SK-N-SH treated with all-trans-retinoic acid at 6 μM for 48 hours (cell line): Measurements from ENCODE around the gene KIF6.

Source experiments
- ATAC-seq: fragments of 200-7000 bp; cut with Tn5 transposase; 3 replicates; pipeline ENCODE4 v1.9.1; 2020; ENCODE audit warnings: mild to moderate bottlenecking, moderate library complexity
- ARNTL ChIP-seq: fragments of 450-650 bp; formaldehyde crosslinking; IDR thresholded peaks from 2 replicates; pipeline ENCODE4 v1.5.0; 2020; ENCODE audit warnings: low read depth, mild to moderate bottlenecking, moderate library complexity, borderline replicate concordance
- BACH2 ChIP-seq: fragments of 250-450 bp; sonication (Bioruptor Pico); IDR thresholded peaks from 2 replicates; pipeline ENCODE4 v1.9.0; 2021; ENCODE audit warnings: mild to moderate bottlenecking, borderline replicate concordance
- CREB5 ChIP-seq: fragments of 250-450 bp; sonication (Bioruptor Pico); IDR thresholded peaks from 2 replicates; pipeline ENCODE4 v1.5.1; 2020; ENCODE audit warnings: low read depth, mild to moderate bottlenecking, moderate library complexity
- CSDC2 ChIP-seq: fragments of 250-450 bp; sonication (Bioruptor Pico); IDR thresholded peaks from 2 replicates; pipeline ENCODE4 v1.5.0; 2020; ENCODE audit warnings: mild to moderate bottlenecking, moderate library complexity
- CSRNP3 ChIP-seq: fragments of 250-450 bp; sonication (Bioruptor Pico); IDR thresholded peaks from 2 replicates; pipeline ENCODE4 v1.5.1; 2021; ENCODE audit warnings: mild to moderate bottlenecking, moderate library complexity
- ESRRG ChIP-seq: fragments of 250-450 bp; sonication (Bioruptor Pico); IDR thresholded peaks from 2 replicates; pipeline ENCODE4 v1.6.1; 2021; ENCODE audit warnings: mild to moderate bottlenecking
- GLIS3 ChIP-seq: fragments of 250-450 bp; sonication (Bioruptor Pico); IDR thresholded peaks from 2 replicates; pipeline ENCODE4 v1.5.0; 2020; ENCODE audit warnings: mild to moderate bottlenecking, moderate library complexity
- ISL1 ChIP-seq: fragments of 250-450 bp; sonication (Bioruptor Pico); IDR thresholded peaks from 2 replicates; pipeline ENCODE4 v2.1.2; 2022; ENCODE audit warnings: mild to moderate bottlenecking, moderate library complexity
- OSR1 ChIP-seq: fragments of 250-450 bp; sonication (Bioruptor Pico); IDR thresholded peaks from 2 replicates; pipeline ENCODE4 v1.8.0; 2022; ENCODE audit warnings: moderate library complexity, mild to moderate bottlenecking, inconsistent platforms
- PATZ1 ChIP-seq: fragments of 250-450 bp; sonication (Bioruptor Pico); IDR thresholded peaks from 2 replicates; pipeline ENCODE4 v1.8.0; 2020; ENCODE audit warnings: mild to moderate bottlenecking, moderate library complexity, borderline replicate concordance
- POU6F1 ChIP-seq: fragments of 250-450 bp; sonication (Bioruptor Pico); IDR thresholded peaks from 2 replicates; pipeline ENCODE4 v1.8.0; 2021; ENCODE audit warnings: low read depth, mild to moderate bottlenecking, moderate library complexity, borderline replicate concordance
- PPARA ChIP-seq: fragments of 250-450 bp; sonication (Bioruptor Pico); IDR thresholded peaks from 2 replicates; pipeline ENCODE4 v1.5.0; 2020; ENCODE audit warnings: mild to moderate bottlenecking, borderline replicate concordance
- RARB ChIP-seq: fragments of 250-450 bp; sonication (Bioruptor Pico); IDR thresholded peaks from 2 replicates; pipeline ENCODE4 v1.8.0; 2021; ENCODE audit warnings: mild to moderate bottlenecking, moderate library complexity
- SNAI2 ChIP-seq: fragments of 250-450 bp; sonication (Bioruptor Pico); IDR thresholded peaks from 2 replicates; pipeline ENCODE4 v1.5.0; 2020; ENCODE audit warnings: mild to moderate bottlenecking, moderate library complexity
- TCF4 ChIP-seq: fragments of 250-450 bp; sonication (Bioruptor Pico); IDR thresholded peaks from 2 replicates; pipeline ENCODE4 v1.8.0; 2021; ENCODE audit warnings: mild to moderate bottlenecking, moderate library complexity, borderline replicate concordance
- TOX ChIP-seq: fragments of 250-450 bp; sonication (Bioruptor Pico); IDR thresholded peaks from 2 replicates; pipeline ENCODE4 v1.8.0; 2021; ENCODE audit warnings: mild to moderate bottlenecking, moderate library complexity, borderline replicate concordance
- TSHZ2 ChIP-seq: fragments of 250-450 bp; sonication (Bioruptor Pico); IDR thresholded peaks from 2 replicates; pipeline ENCODE4 v1.5.0; 2020; ENCODE audit warnings: mild to moderate bottlenecking, moderate library complexity
- ZC3H10 ChIP-seq: fragments of 250-450 bp; sonication (Bioruptor Pico); IDR thresholded peaks from 2 replicates; pipeline ENCODE4 v1.5.1; 2021; ENCODE audit warnings: mild to moderate bottlenecking, moderate library complexity
- ZFP3 ChIP-seq: fragments of 250-450 bp; sonication (Bioruptor Pico); IDR thresholded peaks from 2 replicates; pipeline ENCODE4 v1.5.0; 2020; ENCODE audit warnings: mild to moderate bottlenecking, moderate library complexity
- ZFP30 ChIP-seq: fragments of 450-650 bp; formaldehyde crosslinking; IDR thresholded peaks from 2 replicates; pipeline ENCODE4 v1.5.0; 2022; ENCODE audit warnings: mild to moderate bottlenecking, moderate library complexity
- ZNF565 ChIP-seq: fragments of 450-650 bp; formaldehyde crosslinking; conservative IDR thresholded peaks from 2 replicates; pipeline ENCODE4 v1.5.0; 2020; ENCODE audit warnings: low read depth, mild to moderate bottlenecking, moderate library complexity
- ZNF70 ChIP-seq: fragments of 450-650 bp; formaldehyde crosslinking; IDR thresholded peaks from 2 replicates; pipeline ENCODE4 v1.5.0; 2020; ENCODE audit warnings: mild to moderate bottlenecking, moderate library complexity
- ZNF8 ChIP-seq: fragments of 450-650 bp; formaldehyde crosslinking; IDR thresholded peaks from 2 replicates; pipeline ENCODE4 v1.5.0; 2020; ENCODE audit warnings: mild to moderate bottlenecking, moderate library complexity

KIF6 gene

GRCh38 chr6:39453241-39453640 is 272.0 kb downstream of the KIF6 start:
- TF ChIP-seq ZFP3 (no peak), SNAI2 (CRISPR knock-in tag) (no peak), ISL1 (CRISPR knock-in tag) (peak; percentile 65)
- ATAC-seq: no peak

GRCh38 chr6:39452306-39453145 is 272.7 kb downstream of the KIF6 start:
- TF ChIP-seq OSR1 (CRISPR knock-in tag): no peak
- TF ChIP-seq ZNF565: no peak
- no peak for TF ChIP-seq ZNF8 (CRISPR knock-in tag)
- TF ChIP-seq ZC3H10 (CRISPR knock-in tag): no peak
- TF ChIP-seq ZFP3: no peak
- ATAC-seq: no peak

GRCh38 chr6:39451831-39452230 is 273.4 kb downstream of the KIF6 start:
- TF ChIP-seq ZFP30 (CRISPR knock-in tag) (no peak), CSDC2 (CRISPR knock-in tag) (no peak), ZNF8 (CRISPR knock-in tag) (no peak), TSHZ2 (no peak), TCF4 (CRISPR knock-in tag) (no peak), GLIS3 (no peak)
- ATAC-seq: no peak

- no peak for TF ChIP-seq PATZ1 (CRISPR knock-in tag)
- no peak for TF ChIP-seq TOX
- TF ChIP-seq OSR1 (CRISPR knock-in tag): no peak
- no peak for TF ChIP-seq CSDC2 (CRISPR knock-in tag)
- no peak for TF ChIP-seq SNAI2 (CRISPR knock-in tag)
- TF ChIP-seq POU6F1: no peak
- TF ChIP-seq CSRNP3 (CRISPR knock-in tag): no peak
- TF ChIP-seq ZNF565: no peak
- TF ChIP-seq ZNF70 (CRISPR knock-in tag): no peak
- no peak for TF ChIP-seq RARB (CRISPR knock-in tag)
- TF ChIP-seq ZFP30 (CRISPR knock-in tag): no peak
- no peak for TF ChIP-seq BACH2 (CRISPR knock-in tag)
- TF ChIP-seq ESRRG: no peak
- no peak for TF ChIP-seq CREB5
- TF ChIP-seq TCF4 (CRISPR knock-in tag): no peak
- TF ChIP-seq ZC3H10 (CRISPR knock-in tag): no peak
- TF ChIP-seq PPARA (CRISPR knock-in tag): no peak
- no peak for TF ChIP-seq TSHZ2
- no peak for TF ChIP-seq ARNTL (CRISPR knock-in tag)
- no peak for TF ChIP-seq ZNF8 (CRISPR knock-in tag)
- no peak for ATAC-seq
Measured at GRCh38 chr6:39449022-39449421, 276.2 kb downstream of the KIF6 start.
